ENCODE results near the gene ULK1. TPM values are rescaled to one million over a fixed set of nuclear protein-coding genes. Genes with fewer than 3 reads are reported as not detected.
"Not testable (repeated sequence)": the region's sequence is repeated elsewhere in the genome, so short reads cannot be mapped to it uniquely, and the experiment has no call there.

Gene ULK1
- polyA plus RNA-seq, 1 donor from 2014 or later = 19.0 TPM

DNA sequence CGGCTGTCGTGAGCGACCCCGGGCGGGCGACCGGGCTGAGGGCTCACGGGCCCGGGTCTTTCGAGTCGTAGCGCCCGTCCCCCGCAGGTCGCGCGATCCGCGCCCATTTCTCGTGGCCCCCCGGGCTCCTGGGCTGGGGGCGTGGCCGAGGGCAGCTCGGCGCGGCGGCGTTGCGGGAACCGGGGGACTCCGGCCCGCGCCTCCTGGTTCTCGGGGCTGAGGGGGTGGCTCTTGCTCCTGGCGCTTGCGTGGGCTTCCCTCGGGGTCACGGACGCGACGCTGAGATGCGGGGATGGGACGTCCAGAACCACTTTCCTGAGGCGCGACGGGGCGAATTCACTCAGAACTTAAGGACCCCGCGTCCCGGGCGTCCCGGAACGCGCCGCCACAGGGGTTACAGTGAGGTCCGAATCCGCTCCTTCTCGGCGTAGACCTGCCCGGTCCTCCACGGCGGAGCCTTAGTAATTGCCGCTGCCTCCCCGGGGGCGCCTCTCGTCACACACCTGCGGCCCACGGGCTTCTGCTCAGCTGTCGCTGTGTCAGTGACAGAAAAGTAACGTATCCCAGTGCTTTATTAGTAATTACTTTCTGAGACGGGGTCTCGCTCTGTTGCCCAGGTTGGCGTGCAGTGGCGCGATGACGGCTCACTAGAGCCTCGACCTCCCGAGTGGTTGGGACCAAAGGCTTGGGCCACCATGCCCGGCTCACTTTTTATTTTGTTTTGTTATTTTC is 55.9 kb downstream of the ULK1 start:
- peak; percentile 46 for TF ChIP-seq MXI1 (conservative IDR thresholded peaks at IDR 0.05; ENCODE audit: poor library complexity, severe bottlenecking)
- TF ChIP-seq EZH2 (IDR thresholded peaks at IDR 0.05; ENCODE audit: borderline replicate concordance, insufficient read depth, low read length, poor library complexity, severe bottlenecking) = no peak
- TF ChIP-seq TAF1 (IDR thresholded peaks at IDR 0.05; ENCODE audit: low read depth) = no peak
- Histone ChIP-seq H3K27ac (ENCODE audit: low read length) (peak overlapping the region; percentile 39), H2AFZ (ENCODE audit: low read depth, low read length) (peak overlapping the region; percentile 14), H3K9me3 (ENCODE audit: low read length) (no peaks in the 10 kb centered on the region), H3K4me3 (ENCODE audit: low read length) (peak overlapping the region; percentile 98), H3K9ac (ENCODE audit: low read length) (peak overlapping the region; percentile 77), H3K4me2 (ENCODE audit: low read length) (peak overlapping the region; percentile 54), H3K79me2 (replicated peaks; ENCODE audit: insufficient read depth, low read length) (peaks cover 36% of the 10 kb centered on the region), H3K36me3 (ENCODE audit: insufficient read depth, low read length) (no peaks in the 10 kb centered on the region), H3K27me3 (ENCODE audit: insufficient read depth, low read depth, low read length) (no peaks in the 10 kb centered on the region), H3F3A (ENCODE audit: insufficient read depth, low read length, poor library complexity, severe bottlenecking) (no peaks in the 10 kb centered on the region), H3K9me2 (ENCODE audit: insufficient read depth, low read length) (no peaks in the 10 kb centered on the region), H4K20me1 (ENCODE audit: insufficient read depth) (no peaks in the 10 kb centered on the region)

GRCh38 chr12:131953810-131954209 is 59.4 kb downstream of the ULK1 start:
- not testable (repeated sequence) for H4K20me1 ChIP-seq (ENCODE audit: insufficient read depth); H2AFZ ChIP-seq (ENCODE audit: low read depth, low read length); H3K4me3 ChIP-seq (ENCODE audit: low read length); H3K9ac ChIP-seq (ENCODE audit: low read length); H3K27ac ChIP-seq (ENCODE audit: low read length); H3K27me3 ChIP-seq (ENCODE audit: insufficient read depth, low read depth, low read length); H3K36me3 ChIP-seq (ENCODE audit: insufficient read depth, low read length); H3K9me2 ChIP-seq (ENCODE audit: insufficient read depth, low read length); H3F3A ChIP-seq (ENCODE audit: insufficient read depth, low read length, poor library complexity, severe bottlenecking); H3K9me3 ChIP-seq (ENCODE audit: low read length); H3K4me2 ChIP-seq (ENCODE audit: low read length)
- peaks cover 66% of the 10 kb centered on the region for H3K79me2 ChIP-seq (replicated peaks; ENCODE audit: insufficient read depth, low read length)

DNA sequence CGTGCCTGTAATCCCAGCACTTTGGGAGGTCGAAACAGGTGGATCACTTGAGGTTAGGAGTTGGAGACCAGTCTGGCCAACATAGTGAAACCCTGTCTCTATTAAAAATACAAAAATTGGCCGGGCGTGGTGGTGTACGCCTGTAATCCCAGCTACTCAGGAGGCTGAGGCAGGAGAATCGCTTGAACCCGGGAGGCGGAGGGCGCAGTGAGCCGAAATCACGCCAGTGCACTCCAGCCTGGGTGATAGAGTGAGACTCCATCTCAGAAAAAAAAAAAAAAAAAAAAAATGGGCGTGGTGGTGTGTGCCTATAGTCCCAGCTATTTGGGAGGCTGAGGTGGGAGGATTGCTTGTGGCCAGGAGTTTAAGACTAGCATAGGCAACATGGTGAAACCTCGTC is 60.0 kb downstream of the ULK1 start:
- not testable (repeated sequence) for H2AFZ ChIP-seq (ENCODE audit: low read depth, low read length); H3K9me3 ChIP-seq (ENCODE audit: low read length); H3K27me3 ChIP-seq (ENCODE audit: insufficient read depth, low read depth, low read length); H3K9ac ChIP-seq (ENCODE audit: low read length); H4K20me1 ChIP-seq (ENCODE audit: insufficient read depth); H3K9me2 ChIP-seq (ENCODE audit: insufficient read depth, low read length); H3F3A ChIP-seq (ENCODE audit: insufficient read depth, low read length, poor library complexity, severe bottlenecking); H3K4me2 ChIP-seq (ENCODE audit: low read length); H3K27ac ChIP-seq (ENCODE audit: low read length); H3K4me3 ChIP-seq (ENCODE audit: low read length); H3K36me3 ChIP-seq (ENCODE audit: insufficient read depth, low read length)
- H3K79me2 ChIP-seq (replicated peaks; ENCODE audit: insufficient read depth, low read length) = peaks cover 72% of the 10 kb centered on the region

DNA sequence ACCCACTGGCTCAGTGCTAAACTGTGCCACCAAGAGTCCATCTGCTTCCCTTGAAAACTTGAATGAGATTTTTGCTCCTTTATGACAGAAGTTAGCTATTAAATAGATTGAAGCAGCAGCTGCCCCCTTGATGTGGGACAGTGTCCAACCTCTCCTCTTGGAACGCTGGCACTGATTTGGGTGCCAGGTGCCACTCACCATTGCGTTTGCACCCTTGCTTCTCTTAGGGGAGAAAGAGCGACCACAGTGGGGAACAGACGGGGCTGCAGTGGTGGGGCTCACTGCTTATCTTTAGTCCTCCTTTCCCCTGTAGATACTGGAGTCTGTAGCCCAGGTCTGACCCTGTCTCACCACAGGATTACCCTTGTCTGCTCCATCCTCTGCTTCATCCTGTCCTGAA is 64.7 kb downstream of the ULK1 start:
- Histone ChIP-seq H4K20me1 (ENCODE audit: insufficient read depth) (no peaks in the 10 kb centered on the region), H3K4me2 (ENCODE audit: low read length) (no peak overlapping the region), H3K4me3 (ENCODE audit: low read length) (no peak overlapping the region), H3K9ac (ENCODE audit: low read length) (no peak overlapping the region), H3K9me3 (ENCODE audit: low read length) (no peaks in the 10 kb centered on the region), H3K27me3 (ENCODE audit: insufficient read depth, low read depth, low read length) (no peaks in the 10 kb centered on the region), H3K9me2 (ENCODE audit: insufficient read depth, low read length) (no peaks in the 10 kb centered on the region), H3K79me2 (replicated peaks; ENCODE audit: insufficient read depth, low read length) (peaks cover 66% of the 10 kb centered on the region), H3K27ac (ENCODE audit: low read length) (no peak overlapping the region), H3K36me3 (ENCODE audit: insufficient read depth, low read length) (no peaks in the 10 kb centered on the region), H2AFZ (ENCODE audit: low read depth, low read length) (no peak overlapping the region), H3F3A (ENCODE audit: insufficient read depth, low read length, poor library complexity, severe bottlenecking) (peaks cover 3% of the 10 kb centered on the region)
- no peak for TF ChIP-seq MXI1 (conservative IDR thresholded peaks at IDR 0.05; ENCODE audit: poor library complexity, severe bottlenecking)
- TF ChIP-seq REST (IDR thresholded peaks at IDR 0.05; ENCODE audit: borderline replicate concordance) = no peak
